Natural killer cell treated with Interleukin-12 subunit alpha and Interleukin-12 subunit beta and Interleukin-15 and Interleukin-18, amount 100 ng/mL, for 72 hours (primary cell): ENCODE results near the gene UBXN6. TPM values are rescaled to one million over a fixed set of nuclear protein-coding genes. Genes with fewer than 3 reads are reported as not detected.

Source experiments
- ATAC-seq, 2 donors: fragments of 150-1000 bp; cut with Tn5 transposase in 1 of 2; sonication (Bioruptor Pico), chemical (Tn5 transposase) in 1 of 2; 2 replicates each; pipeline ENCODE4 v1.10.0; 2021
- DNase-seq: peaks from one replicate; pipeline ENCODE4 v3.0.0; 2022; ENCODE audit warnings: low spot score
- H3K27ac Mint-ChIP-seq, 2 donors: 1 replicate in 1 of 2; 2 replicates in 1 of 2; pipeline ENCODE4 v1.8.0; 2022; ENCODE audit warnings: mixed read lengths in 2 of 2, mild to moderate bottlenecking in 1 of 2, moderate library complexity in 1 of 2
- H3K27me3 Mint-ChIP-seq, 2 donors: 1 replicate in 1 of 2; 2 replicates in 1 of 2; pipeline ENCODE4 v1.8.0; 2022; ENCODE audit warnings: mixed read lengths in 2 of 2
- H3K36me3 Mint-ChIP-seq: one replicate; pipeline ENCODE4 v1.8.0; 2022; ENCODE audit warnings: mixed read lengths
- H3K4me1 Mint-ChIP-seq, 2 donors: 1 replicate in 1 of 2; 2 replicates in 1 of 2; pipeline ENCODE4 v1.8.0; 2022; ENCODE audit warnings: low read depth in 2 of 2, mixed read lengths in 2 of 2, mild to moderate bottlenecking in 1 of 2
- H3K4me3 Mint-ChIP-seq: one replicate; pipeline ENCODE4 v1.8.0; 2022; ENCODE audit warnings: mixed read lengths
- H3K9me3 Mint-ChIP-seq: 2 replicates; pipeline ENCODE4 v1.8.0; 2022; ENCODE audit warnings: mixed read lengths
- total RNA-seq, 2 donors: library from RNA; stranded (reverse); gene quantifications; one replicate each; pipeline ENCODE4 v1.2.3, GENCODE V29; 2022

Gene UBXN6
- total RNA-seq, 2 donors from 2014 or later: 56.9 to 63.9 TPM

- H3K27me3 Mint-ChIP-seq: no peaks in the 10 kb centered on the region
- H3K4me1 Mint-ChIP-seq: peaks cover 16 to 22% of the 10 kb centered on the region in 2 donors
- ATAC-seq (no peak), DNase-seq (no peak)
- H3K4me3 Mint-ChIP-seq: peak overlapping the region; percentile 96
- no peaks in the 10 kb centered on the region for H3K36me3 Mint-ChIP-seq
- H3K9me3 Mint-ChIP-seq: no peaks in the 10 kb centered on the region
- peak overlapping the region; percentile 87 to 97 for H3K27ac Mint-ChIP-seq
These were observed 1.1 kb downstream of the UBXN6 start for GRCh38 chr19:4456476-4456842.

GRCh38 chr19:4455719-4456475 is 1.7 kb downstream of the UBXN6 start:
- Mint-ChIP-seq H3K9me3 (no peaks in the 10 kb centered on the region), H3K4me3 (peak overlapping the region; percentile 96), H3K36me3 (no peaks in the 10 kb centered on the region), H3K27ac (peak overlapping the region; percentile 87 to 97), H3K4me1 (peaks cover 16 to 22% of the 10 kb centered on the region in 2 donors), H3K27me3 (no peaks in the 10 kb centered on the region)
- ATAC-seq (no peak), DNase-seq (no peak)

- H3K4me1 Mint-ChIP-seq: peaks cover 16 to 22% of the 10 kb centered on the region in 2 donors
- no peaks in the 10 kb centered on the region for H3K27me3 Mint-ChIP-seq
- no peaks in the 10 kb centered on the region for H3K36me3 Mint-ChIP-seq
- no peak overlapping the region for H3K27ac Mint-ChIP-seq
- no peaks in the 10 kb centered on the region for H3K9me3 Mint-ChIP-seq
- no peak for ATAC-seq
- H3K4me3 Mint-ChIP-seq: no peak overlapping the region
- DNase-seq: no peak
These were observed 2.6 kb downstream of the UBXN6 start for GRCh38 chr19:4454747-4455718.

- Mint-ChIP-seq H3K27me3 (no peaks in the 10 kb centered on the region), H3K9me3 (no peaks in the 10 kb centered on the region), H3K36me3 (no peaks in the 10 kb centered on the region), H3K27ac (no peak overlapping the region), H3K4me3 (no peak overlapping the region), H3K4me1 (peaks cover 16 to 22% of the 10 kb centered on the region in 2 donors)
- ATAC-seq (no peak), DNase-seq (no peak)
These were observed 4.1 kb downstream of the UBXN6 start for GRCh38 chr19:4453232-4454179.

GRCh38 chr19:4452230-4452990 is 5.2 kb downstream of the UBXN6 start:
- DNase-seq (no peak), ATAC-seq (no peak)
- H3K27me3 Mint-ChIP-seq: no peaks in the 10 kb centered on the region
- H3K36me3 Mint-ChIP-seq: no peaks in the 10 kb centered on the region
- H3K4me1 Mint-ChIP-seq: peaks cover 11 to 17% of the 10 kb centered on the region in 2 donors
- no peaks in the 10 kb centered on the region for H3K9me3 Mint-ChIP-seq
- H3K27ac Mint-ChIP-seq: no peak overlapping the region
- H3K4me3 Mint-ChIP-seq: no peak overlapping the region

- ATAC-seq (no peak), DNase-seq (no peak)
- no peaks in the 10 kb centered on the region for H3K9me3 Mint-ChIP-seq
- H3K36me3 Mint-ChIP-seq: no peaks in the 10 kb centered on the region
- H3K4me3 Mint-ChIP-seq: no peak overlapping the region
- H3K4me1 Mint-ChIP-seq: peaks cover 0 to 4% of the 10 kb centered on the region in 2 donors
- H3K27me3 Mint-ChIP-seq: no peaks in the 10 kb centered on the region
- H3K27ac Mint-ChIP-seq: no peak overlapping the region
These were observed 8.0 kb downstream of the UBXN6 start for GRCh38 chr19:4449639-4450028.

- H3K27ac Mint-ChIP-seq: no peak overlapping the region
- no peaks in the 10 kb centered on the region for H3K4me1 Mint-ChIP-seq
- H3K36me3 Mint-ChIP-seq: no peaks in the 10 kb centered on the region
- no peak for ATAC-seq
- no peaks in the 10 kb centered on the region for H3K9me3 Mint-ChIP-seq
- no peaks in the 10 kb centered on the region for H3K27me3 Mint-ChIP-seq
- H3K4me3 Mint-ChIP-seq: no peak overlapping the region
- no peak for DNase-seq
These were observed 8.5 kb downstream of the UBXN6 start for GRCh38 chr19:4449022-4449638.

GRCh38 chr19:4448147-4448985 is 9.2 kb downstream of the UBXN6 start:
- ATAC-seq: no peak
- Mint-ChIP-seq H3K27me3 (no peaks in the 10 kb centered on the region), H3K4me3 (no peak overlapping the region), H3K4me1 (no peaks in the 10 kb centered on the region), H3K27ac (no peak overlapping the region), H3K9me3 (no peaks in the 10 kb centered on the region), H3K36me3 (no peaks in the 10 kb centered on the region)
- no peak for DNase-seq

- Mint-ChIP-seq H3K27ac (no peak overlapping the region), H3K4me1 (no peaks in the 10 kb centered on the region), H3K9me3 (no peaks in the 10 kb centered on the region), H3K27me3 (no peaks in the 10 kb centered on the region), H3K36me3 (no peaks in the 10 kb centered on the region), H3K4me3 (no peak overlapping the region)
- DNase-seq (no peak), ATAC-seq (no peak)
These were observed 10.1 kb downstream of the UBXN6 start for GRCh38 chr19:4447327-4448146.

- Mint-ChIP-seq H3K4me3 (no peak overlapping the region), H3K4me1 (peaks cover 0 to 6% of the 10 kb centered on the region in 2 donors), H3K9me3 (no peaks in the 10 kb centered on the region), H3K36me3 (no peaks in the 10 kb centered on the region), H3K27ac (no peak overlapping the region), H3K27me3 (no peaks in the 10 kb centered on the region)
- DNase-seq: no peak
- no peak for ATAC-seq
These were observed 10.8 kb downstream of the UBXN6 start for GRCh38 chr19:4446704-4447200.

- no peaks in the 10 kb centered on the region for H3K27me3 Mint-ChIP-seq
- DNase-seq (no peak), ATAC-seq (no peak)
- H3K27ac Mint-ChIP-seq: no peak overlapping the region
- no peaks in the 10 kb centered on the region for H3K9me3 Mint-ChIP-seq
- no peaks in the 10 kb centered on the region for H3K36me3 Mint-ChIP-seq
- H3K4me3 Mint-ChIP-seq: no peak overlapping the region
- H3K4me1 Mint-ChIP-seq: peaks cover 0 to 6% of the 10 kb centered on the region in 2 donors
These were observed 11.5 kb downstream of the UBXN6 start for GRCh38 chr19:4445963-4446703.
